ENCODE results near the gene SIN3B.

DNA sequence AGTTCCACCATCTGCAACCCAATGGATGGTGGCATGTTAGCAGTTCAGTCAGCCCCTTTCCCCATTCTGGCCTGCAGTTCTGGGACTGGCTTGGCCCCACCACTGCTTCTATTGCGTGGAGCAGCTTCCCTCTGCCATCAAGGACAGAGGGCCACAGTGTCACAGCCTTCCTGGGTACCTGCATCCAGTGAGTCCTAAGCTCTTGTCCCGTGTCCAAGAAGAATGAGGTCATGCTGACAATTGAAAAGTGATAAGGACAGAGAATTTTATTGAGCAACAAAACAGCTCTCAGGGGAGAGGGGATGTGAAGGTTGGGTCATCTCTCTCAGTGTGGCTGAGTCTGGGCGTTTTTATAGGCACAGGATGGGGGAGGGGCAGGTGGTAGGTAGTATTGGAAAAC is 33.5 kb upstream of the SIN3B start:
- TF ChIP-seq YY1 (tag by site-specific recombination; IDR thresholded peaks at IDR 0.05): no peak
- TF ChIP-seq, protein P1, sequence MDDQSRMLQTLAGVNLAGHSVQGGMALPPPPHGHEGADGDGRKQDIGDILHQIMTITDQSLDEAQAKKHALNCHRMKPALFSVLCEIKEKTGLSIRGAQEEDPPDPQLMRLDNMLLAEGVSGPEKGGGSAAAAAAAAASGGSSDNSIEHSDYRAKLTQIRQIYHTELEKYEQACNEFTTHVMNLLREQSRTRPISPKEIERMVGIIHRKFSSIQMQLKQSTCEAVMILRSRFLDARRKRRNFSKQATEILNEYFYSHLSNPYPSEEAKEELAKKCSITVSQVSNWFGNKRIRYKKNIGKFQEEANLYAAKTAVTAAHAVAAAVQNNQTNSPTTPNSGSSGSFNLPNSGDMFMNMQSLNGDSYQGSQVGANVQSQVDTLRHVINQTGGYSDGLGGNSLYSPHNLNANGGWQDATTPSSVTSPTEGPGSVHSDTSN (CRISPR knock-in tag; IDR thresholded peaks at IDR 0.05): no peak
